H9 (cell line): ENCODE data around the gene LRRC8B. TPM values are rescaled to one million over a fixed set of nuclear protein-coding genes. Genes with fewer than 3 reads are reported as not detected.

Experiments used
- DNase-seq: peaks from one replicate; pipeline ENCODE4 v3.0.0-alpha.2; 2017
- H2AFZ ChIP-seq: one replicate; pipeline ENCODE4 v1.6.1; 2013; ENCODE audit warnings: mild to moderate bottlenecking, low read length, control low read depth, moderate library complexity
- H2AK5ac ChIP-seq: 2 replicates; pipeline ENCODE4 v1.6.1; 2013; ENCODE audit warnings: low read length, control low read depth, mixed read lengths; ENCODE audit not compliant: insufficient read length
- H2BK120ac ChIP-seq: one replicate; pipeline ENCODE4 v1.6.1; 2013; ENCODE audit warnings: low read depth, mild to moderate bottlenecking, low read length, control low read depth, inconsistent platforms; ENCODE audit not compliant: poor library complexity, severe bottlenecking
- H2BK12ac ChIP-seq: 2 replicates; pipeline ENCODE4 v1.6.1; 2013; ENCODE audit warnings: low read length, control low read depth, mixed read lengths, low read depth; ENCODE audit not compliant: insufficient read length
- H2BK15ac ChIP-seq: 2 replicates; pipeline ENCODE4 v1.6.1; 2013; ENCODE audit warnings: low read depth, low read length, control low read depth
- H2BK20ac ChIP-seq: one replicate; pipeline ENCODE4 v1.6.1; 2013; ENCODE audit warnings: low read depth, mild to moderate bottlenecking, low read length, control low read depth, inconsistent platforms; ENCODE audit not compliant: poor library complexity, severe bottlenecking
- H2BK5ac ChIP-seq: 2 replicates; pipeline ENCODE4 v1.6.1; 2013; ENCODE audit warnings: low read length, control low read depth, mixed read lengths; ENCODE audit not compliant: insufficient read length
- H3K14ac ChIP-seq: 2 replicates; pipeline ENCODE4 v1.6.1; 2013; ENCODE audit warnings: low read length, control low read depth; ENCODE audit not compliant: insufficient read depth
- H3K18ac ChIP-seq: 2 replicates; pipeline ENCODE4 v1.6.1; 2013; ENCODE audit warnings: low read depth, mild to moderate bottlenecking, mixed read lengths, low read length, control low read depth; ENCODE audit not compliant: insufficient read length
- H3K23ac ChIP-seq: 2 replicates; pipeline ENCODE4 v1.6.1; 2013; ENCODE audit warnings: low read length, control low read depth, mixed read lengths, low read depth; ENCODE audit not compliant: insufficient read length
- H3K23me2 ChIP-seq: 2 replicates; pipeline ENCODE4 v1.6.1; 2013; ENCODE audit warnings: low read depth, mild to moderate bottlenecking, mixed read lengths, low read length, control low read depth; ENCODE audit not compliant: insufficient read length, poor library complexity, severe bottlenecking
- H3K27ac ChIP-seq: 2 replicates; pipeline ENCODE4 v1.5.1; 2013; ENCODE audit warnings: low read length, control low read depth, mixed read lengths, low read depth; ENCODE audit not compliant: insufficient read length
- H3K27me3 ChIP-seq: 2 replicates; pipeline ENCODE4 v1.6.1; 2013; ENCODE audit warnings: low read length, control low read depth, inconsistent platforms; ENCODE audit not compliant: insufficient read depth
- H3K4ac ChIP-seq: 2 replicates; pipeline ENCODE4 v1.6.1; 2013; ENCODE audit warnings: low read depth, mild to moderate bottlenecking, control low read depth, inconsistent platforms, low read length, moderate library complexity
- H3K4me1 ChIP-seq: 2 replicates; pipeline ENCODE4 v1.6.1; 2013; ENCODE audit warnings: low read length, control low read depth, inconsistent platforms; ENCODE audit not compliant: insufficient read depth
- H3K4me2 ChIP-seq: 2 replicates; pipeline ENCODE4 v1.6.1; 2013; ENCODE audit warnings: low read length, control low read depth, mixed read lengths; ENCODE audit not compliant: insufficient read length, insufficient read depth
- H3K56ac ChIP-seq: 2 replicates; pipeline ENCODE4 v1.6.1; 2013; ENCODE audit warnings: low read depth, mild to moderate bottlenecking, mixed read lengths, low read length, control low read depth; ENCODE audit not compliant: insufficient read length
- H3K79me1 ChIP-seq: 2 replicates; pipeline ENCODE4 v1.6.1; 2013; ENCODE audit warnings: low read depth, mild to moderate bottlenecking, moderate library complexity, low read length, control low read depth, inconsistent platforms; ENCODE audit not compliant: insufficient read depth, poor library complexity, severe bottlenecking
- H3K79me2 ChIP-seq: 2 replicates; pipeline ENCODE4 v1.6.1; 2013; ENCODE audit warnings: low read length, control low read depth, inconsistent platforms; ENCODE audit not compliant: insufficient read depth
- H3K9ac ChIP-seq: 2 replicates; pipeline ENCODE4 v1.6.1; 2013; ENCODE audit warnings: low read length, control low read depth, mixed read lengths; ENCODE audit not compliant: insufficient read length; ENCODE audit errors: extremely low read depth
- H3K9me3 ChIP-seq: one replicate; pipeline ENCODE4 v1.6.1; 2013; ENCODE audit warnings: low read depth, low read length, inconsistent platforms; ENCODE audit not compliant: control insufficient read depth
- H3T11ph ChIP-seq: one replicate; pipeline ENCODE4 v1.6.1; 2013; ENCODE audit warnings: mild to moderate bottlenecking, low read length, control low read depth, inconsistent platforms
- H4K20me1 ChIP-seq: one replicate; pipeline ENCODE4 v1.6.1; 2013; ENCODE audit not compliant: control insufficient read depth, insufficient read length, insufficient read depth
- H4K5ac ChIP-seq: 2 replicates; pipeline ENCODE4 v1.6.1; 2013; ENCODE audit warnings: low read depth, mild to moderate bottlenecking, mixed read lengths, low read length, control low read depth; ENCODE audit not compliant: insufficient read length
- H4K8ac ChIP-seq: replicated peaks from 2 replicates; pipeline ENCODE4 v1.6.1; 2013; ENCODE audit warnings: low read length, control low read depth, mixed read lengths, low read depth; ENCODE audit not compliant: insufficient read length
- H4K91ac ChIP-seq: 2 replicates; pipeline ENCODE4 v1.6.1; 2013; ENCODE audit warnings: low read depth, mild to moderate bottlenecking, moderate library complexity, mixed read lengths, low read length, control low read depth; ENCODE audit not compliant: insufficient read length
- H3K27ac Mint-ChIP-seq, 3 experiments: 2 replicates in 2 of 3; 3 replicates in 1 of 3; pipeline ENCODE4 v1.8.0; 2020 to 2021; ENCODE audit warnings: mixed read lengths in 3 of 3, mild to moderate bottlenecking in 1 of 3, moderate library complexity in 1 of 3
- H3K27me3 Mint-ChIP-seq: 2 replicates; pipeline ENCODE4 v1.8.0; 2021; ENCODE audit warnings: low read depth, mild to moderate bottlenecking, moderate library complexity, mixed read lengths
- H3K36me3 Mint-ChIP-seq, 3 experiments: 2 replicates in 2 of 3; 3 replicates in 1 of 3; pipeline ENCODE4 v1.8.0; 2020 to 2021; ENCODE audit warnings: low read depth in 3 of 3, mixed read lengths in 3 of 3; ENCODE audit not compliant: insufficient read depth in 1 of 3
- H3K4me1 Mint-ChIP-seq, 2 experiments: 2 replicates each; pipeline ENCODE4 v1.8.0; 2020; ENCODE audit warnings: mixed read lengths in 2 of 2
- H3K4me3 Mint-ChIP-seq, 2 experiments: 2 replicates in 1 of 2; 3 replicates in 1 of 2; pipeline ENCODE4 v1.8.0; 2020 to 2021; ENCODE audit warnings: mild to moderate bottlenecking in 2 of 2, mixed read lengths in 2 of 2, moderate library complexity in 1 of 2
- H3K9me3 Mint-ChIP-seq, 2 experiments: 2 replicates in 1 of 2; 3 replicates in 1 of 2; pipeline ENCODE4 v1.8.0; 2020; ENCODE audit warnings: mild to moderate bottlenecking in 2 of 2, mixed read lengths in 2 of 2, moderate library complexity in 1 of 2
- WGBS: extraction: QIAGEN DNeasy Blood & Tissue Kit; methylation state at CpG from one replicate; pipeline ENCODE4 v1.1.7; 2013; ENCODE audit warnings: missing lambda C conversion rate, low lambda C conversion rate, mixed read lengths; ENCODE audit not compliant: insufficient read length; ENCODE audit errors: extremely low coverage; 5-methylcytosine and 5-hydroxymethylcytosine counted together
- total RNA-seq: library from RNA; stranded (reverse); gene quantifications from 2 replicates; pipeline ENCODE4 v1.2.1, GENCODE V29; 2021
- TF ChIP-seq, protein P1 (sequence below): fragments of 200-600 bp; sonication (generic); conservative IDR thresholded peaks from 3 replicates; pipeline ENCODE4 v1.8.0; 2021; ENCODE audit warnings: antibody characterized with exemption, mild to moderate bottlenecking

The LRRC8B gene
- total RNA-seq, 1 experiment from 2014 or later, result 33.2 TPM

- H3K18ac ChIP-seq, result no peak overlapping the region
- H3K9ac ChIP-seq, result no peak overlapping the region
- no peaks in the 10 kb centered on the region for H3K9me3 ChIP-seq
- no peak overlapping the region for H3K56ac ChIP-seq
- Mint-ChIP-seq H3K4me1 (no peaks in the 10 kb centered on the region; a peak in 1 of 4 replicates), H3K9me3 (peaks cover 25 to 32% of the 10 kb centered on the region in 2 experiments), H3K4me3 (no peak overlapping the region), H3K27me3 (no peaks in the 10 kb centered on the region; the same call in 1 of the 2 replicates), H3K27ac (no peak overlapping the region), H3K36me3 (peaks cover 12 to 27% (median 17%) of the 10 kb centered on the region in 3 experiments)
- H4K8ac ChIP-seq, result no peak overlapping the region
- no peaks in the 10 kb centered on the region for H3K4me1 ChIP-seq
- no peak overlapping the region for H3K4ac ChIP-seq
- no peak overlapping the region for H2AK5ac ChIP-seq
- no peak overlapping the region for H2BK15ac ChIP-seq
- no peaks in the 10 kb centered on the region for H3K27me3 ChIP-seq
- no peak overlapping the region for H2BK12ac ChIP-seq
- TF ChIP-seq, protein P1, sequence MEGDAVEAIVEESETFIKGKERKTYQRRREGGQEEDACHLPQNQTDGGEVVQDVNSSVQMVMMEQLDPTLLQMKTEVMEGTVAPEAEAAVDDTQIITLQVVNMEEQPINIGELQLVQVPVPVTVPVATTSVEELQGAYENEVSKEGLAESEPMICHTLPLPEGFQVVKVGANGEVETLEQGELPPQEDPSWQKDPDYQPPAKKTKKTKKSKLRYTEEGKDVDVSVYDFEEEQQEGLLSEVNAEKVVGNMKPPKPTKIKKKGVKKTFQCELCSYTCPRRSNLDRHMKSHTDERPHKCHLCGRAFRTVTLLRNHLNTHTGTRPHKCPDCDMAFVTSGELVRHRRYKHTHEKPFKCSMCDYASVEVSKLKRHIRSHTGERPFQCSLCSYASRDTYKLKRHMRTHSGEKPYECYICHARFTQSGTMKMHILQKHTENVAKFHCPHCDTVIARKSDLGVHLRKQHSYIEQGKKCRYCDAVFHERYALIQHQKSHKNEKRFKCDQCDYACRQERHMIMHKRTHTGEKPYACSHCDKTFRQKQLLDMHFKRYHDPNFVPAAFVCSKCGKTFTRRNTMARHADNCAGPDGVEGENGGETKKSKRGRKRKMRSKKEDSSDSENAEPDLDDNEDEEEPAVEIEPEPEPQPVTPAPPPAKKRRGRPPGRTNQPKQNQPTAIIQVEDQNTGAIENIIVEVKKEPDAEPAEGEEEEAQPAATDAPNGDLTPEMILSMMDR, result peak; percentile 90
- WGBS, result no CpG with 5 or more reads among the region's 3 CpGs
- no peak overlapping the region for H2BK5ac ChIP-seq
- H2AFZ ChIP-seq, result no peak overlapping the region
- H2BK20ac ChIP-seq, result no peak overlapping the region
- no peaks in the 10 kb centered on the region for H3K23me2 ChIP-seq
- H3T11ph ChIP-seq, result no peak overlapping the region
- no peak overlapping the region for H4K5ac ChIP-seq
- H3K27ac ChIP-seq, result no peak overlapping the region
- H4K20me1 ChIP-seq, result no peaks in the 10 kb centered on the region
- no peak overlapping the region for H3K14ac ChIP-seq
- H3K23ac ChIP-seq, result no peak overlapping the region
- DNase-seq, result peak; percentile 56
- H3K4me2 ChIP-seq, result no peak overlapping the region
- H4K91ac ChIP-seq, result no peak overlapping the region
- no peak overlapping the region for H2BK120ac ChIP-seq
- H3K79me1 ChIP-seq, result no peaks in the 10 kb centered on the region
- no peaks in the 10 kb centered on the region for H3K79me2 ChIP-seq
These were observed 41.4 kb upstream of the LRRC8B start for GRCh38 chr1:89483010-89483756.
